Osteocyte (in vitro differentiated cells): Measurements from ENCODE around the gene AOC2. TPM values are rescaled to one million over a fixed set of nuclear protein-coding genes. Genes with fewer than 3 reads are reported as not detected.
"Not testable (repeated sequence)": the region's sequence is repeated elsewhere in the genome, so short reads cannot be mapped to it uniquely, and the experiment has no call there.

Experiments
- DNase-seq: peaks from one replicate; pipeline ENCODE4 v3.0.0; 2021; ENCODE audit warnings: mixed read lengths; ENCODE audit not compliant: unreplicated experiment; ENCODE audit errors: extremely low spot score
- H3K27ac Mint-ChIP-seq: one replicate; pipeline ENCODE4 v1.8.0; 2021; ENCODE audit warnings: mild to moderate bottlenecking, mixed read lengths; ENCODE audit not compliant: unreplicated experiment
- H3K27me3 Mint-ChIP-seq: one replicate; pipeline ENCODE4 v1.8.0; 2021; ENCODE audit warnings: mixed read lengths; ENCODE audit not compliant: unreplicated experiment
- H3K36me3 Mint-ChIP-seq: one replicate; pipeline ENCODE4 v1.8.0; 2021; ENCODE audit warnings: mixed read lengths; ENCODE audit not compliant: unreplicated experiment
- H3K4me1 Mint-ChIP-seq: one replicate; pipeline ENCODE4 v1.8.0; 2021; ENCODE audit warnings: mixed read lengths; ENCODE audit not compliant: unreplicated experiment
- H3K4me3 Mint-ChIP-seq: one replicate; pipeline ENCODE4 v1.8.0; 2021; ENCODE audit warnings: mild to moderate bottlenecking, moderate library complexity, mixed read lengths; ENCODE audit not compliant: unreplicated experiment
- H3K9me3 Mint-ChIP-seq: one replicate; pipeline ENCODE4 v1.8.0; 2021; ENCODE audit warnings: mixed read lengths; ENCODE audit not compliant: unreplicated experiment
- total RNA-seq: library from RNA; stranded (reverse); gene quantifications from 2 replicates; pipeline ENCODE4 v1.2.1, GENCODE V29; 2021
- TF ChIP-seq, protein P1 (sequence below): fragments of 200-600 bp; sonication (generic); IDR thresholded peaks from 2 replicates; pipeline ENCODE4 v1.5.0; 2021; ENCODE audit warnings: antibody characterized with exemption, mild to moderate bottlenecking, moderate library complexity

Gene AOC2
- total RNA-seq, 1 donor from 2014 or later: 2.2 TPM

DNA sequence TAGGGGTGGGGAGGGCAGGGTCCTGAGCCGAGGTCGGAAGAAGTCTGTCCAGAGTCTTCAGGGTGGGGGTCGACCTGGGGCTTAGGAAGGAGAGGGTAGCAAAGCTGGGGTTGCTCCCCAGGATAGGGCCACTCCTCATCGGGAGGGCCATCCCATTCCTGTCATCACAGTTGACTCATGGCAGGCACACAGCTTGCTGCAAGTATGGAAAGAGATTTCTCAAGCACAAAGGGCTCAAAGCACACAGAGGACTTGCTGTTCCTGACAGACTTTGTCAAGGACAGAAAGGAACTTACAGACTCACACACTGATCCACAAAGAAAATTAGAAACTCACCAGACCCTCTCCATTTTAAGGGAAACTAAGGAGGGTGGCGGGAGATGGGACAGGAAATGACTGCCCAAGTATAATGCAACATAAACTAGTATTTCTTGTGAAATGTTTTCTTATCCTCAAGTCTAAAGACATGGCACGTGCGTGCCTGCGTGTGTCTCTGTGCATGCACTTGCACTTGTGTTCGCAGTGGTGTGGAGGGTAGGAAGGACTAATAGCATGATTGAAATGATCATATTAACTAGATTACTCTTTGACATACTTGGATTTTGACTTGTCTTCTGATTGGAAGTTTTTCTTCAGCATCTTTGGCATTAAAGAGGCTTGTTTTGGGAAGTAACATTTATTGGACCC, 2.4 kb downstream of the AOC2 start:
- no peaks in the 10 kb centered on the region for H3K9me3 Mint-ChIP-seq
- H3K36me3 Mint-ChIP-seq: peaks cover 25% of the 10 kb centered on the region
- no peaks in the 10 kb centered on the region for H3K27me3 Mint-ChIP-seq
- TF ChIP-seq, protein P1, sequence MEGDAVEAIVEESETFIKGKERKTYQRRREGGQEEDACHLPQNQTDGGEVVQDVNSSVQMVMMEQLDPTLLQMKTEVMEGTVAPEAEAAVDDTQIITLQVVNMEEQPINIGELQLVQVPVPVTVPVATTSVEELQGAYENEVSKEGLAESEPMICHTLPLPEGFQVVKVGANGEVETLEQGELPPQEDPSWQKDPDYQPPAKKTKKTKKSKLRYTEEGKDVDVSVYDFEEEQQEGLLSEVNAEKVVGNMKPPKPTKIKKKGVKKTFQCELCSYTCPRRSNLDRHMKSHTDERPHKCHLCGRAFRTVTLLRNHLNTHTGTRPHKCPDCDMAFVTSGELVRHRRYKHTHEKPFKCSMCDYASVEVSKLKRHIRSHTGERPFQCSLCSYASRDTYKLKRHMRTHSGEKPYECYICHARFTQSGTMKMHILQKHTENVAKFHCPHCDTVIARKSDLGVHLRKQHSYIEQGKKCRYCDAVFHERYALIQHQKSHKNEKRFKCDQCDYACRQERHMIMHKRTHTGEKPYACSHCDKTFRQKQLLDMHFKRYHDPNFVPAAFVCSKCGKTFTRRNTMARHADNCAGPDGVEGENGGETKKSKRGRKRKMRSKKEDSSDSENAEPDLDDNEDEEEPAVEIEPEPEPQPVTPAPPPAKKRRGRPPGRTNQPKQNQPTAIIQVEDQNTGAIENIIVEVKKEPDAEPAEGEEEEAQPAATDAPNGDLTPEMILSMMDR: no peak
- H3K27ac Mint-ChIP-seq: no peak overlapping the region
- H3K4me1 Mint-ChIP-seq: no peaks in the 10 kb centered on the region
- DNase-seq: no peak
- no peak overlapping the region for H3K4me3 Mint-ChIP-seq

DNA sequence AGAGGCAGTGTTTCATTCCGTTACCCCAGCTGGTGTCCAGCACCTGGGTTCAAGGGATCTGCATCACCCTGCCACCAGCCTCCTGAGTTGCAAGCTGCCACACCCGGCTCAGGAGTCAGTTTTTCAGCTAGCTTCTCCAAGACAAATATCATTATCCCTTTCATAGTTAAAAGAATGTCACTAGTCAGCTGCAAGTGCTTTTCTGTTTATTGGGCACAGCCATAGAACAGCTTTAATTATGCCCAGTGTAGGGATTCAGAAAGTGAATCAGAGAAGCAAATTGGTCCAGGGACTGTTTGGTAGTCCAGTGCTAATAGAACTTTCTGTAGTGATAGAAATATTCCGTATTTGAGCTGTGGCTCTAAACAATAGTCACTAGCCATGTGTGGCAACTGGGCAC, 3.7 kb downstream of the AOC2 start:
- no peak for DNase-seq
- Mint-ChIP-seq H3K27ac (no peak overlapping the region), H3K4me1 (no peaks in the 10 kb centered on the region), H3K4me3 (no peak overlapping the region), H3K36me3 (peaks cover 18% of the 10 kb centered on the region), H3K9me3 (no peaks in the 10 kb centered on the region), H3K27me3 (no peaks in the 10 kb centered on the region)
- TF ChIP-seq, protein P1: no peak

DNA sequence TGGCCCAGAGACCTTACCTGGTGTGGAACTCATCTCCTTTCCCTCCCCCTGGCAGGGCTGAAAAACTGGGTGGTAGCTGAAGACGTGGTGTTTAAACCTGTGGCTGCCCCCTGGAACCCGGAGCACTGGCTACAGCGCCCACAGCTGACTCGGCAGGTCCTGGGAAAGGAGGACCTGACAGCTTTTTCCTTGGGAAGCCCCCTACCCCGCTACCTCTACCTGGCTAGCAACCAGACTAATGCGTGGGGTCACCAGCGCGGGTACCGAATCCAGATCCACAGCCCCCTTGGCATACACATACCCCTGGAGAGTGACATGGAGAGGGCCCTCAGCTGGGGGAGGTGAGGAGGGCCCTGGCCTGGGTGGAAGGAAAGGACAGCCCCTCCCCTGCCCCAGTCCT, 4.7 kb downstream of the AOC2 start:
- Mint-ChIP-seq H3K27me3 (no peaks in the 10 kb centered on the region), H3K4me1 (no peaks in the 10 kb centered on the region), H3K9me3 (no peaks in the 10 kb centered on the region), H3K36me3 (peaks cover 11% of the 10 kb centered on the region), H3K27ac (no peak overlapping the region), H3K4me3 (no peak overlapping the region)
- DNase-seq: no peak
- TF ChIP-seq, protein P1: no peak

DNA sequence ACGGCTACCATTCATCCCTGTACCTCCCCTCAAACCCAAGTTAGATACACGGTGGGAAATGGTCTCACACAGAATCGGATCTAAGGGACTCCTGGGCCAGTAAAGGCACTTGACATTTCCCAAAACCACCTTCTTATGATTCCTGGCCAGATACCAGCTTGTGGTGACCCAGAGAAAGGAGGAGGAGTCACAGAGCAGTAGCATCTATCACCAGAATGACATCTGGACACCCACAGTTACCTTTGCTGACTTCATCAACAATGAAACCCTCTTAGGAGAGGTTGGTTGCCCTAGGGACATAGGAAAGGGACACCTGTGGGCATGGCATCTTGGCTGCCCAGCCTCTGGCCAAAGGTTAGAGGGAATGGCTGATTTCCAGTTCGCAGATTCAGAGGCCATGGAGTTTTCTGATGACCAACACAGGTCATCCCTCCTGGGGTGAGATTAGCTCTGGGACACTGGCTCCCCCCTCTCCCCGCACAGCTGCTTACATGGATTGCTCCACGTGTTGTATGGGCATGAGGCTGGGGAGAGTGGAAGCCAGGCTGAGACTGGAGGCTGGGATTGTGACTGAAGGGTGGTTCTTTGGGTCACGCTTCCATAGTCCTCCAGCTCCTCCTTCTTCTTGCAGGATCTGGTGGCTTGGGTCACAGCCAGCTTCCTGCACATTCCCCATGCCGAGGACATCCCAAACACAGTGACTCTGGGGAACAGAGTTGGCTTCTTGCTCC, 5.2 kb downstream of the AOC2 start:
- Mint-ChIP-seq H3K27ac (no peak overlapping the region), H3K4me1 (no peaks in the 10 kb centered on the region), H3K27me3 (no peaks in the 10 kb centered on the region), H3K9me3 (no peaks in the 10 kb centered on the region), H3K4me3 (no peak overlapping the region), H3K36me3 (peaks cover 9% of the 10 kb centered on the region)
- no peak for DNase-seq
- TF ChIP-seq, protein P1: no peak

DNA sequence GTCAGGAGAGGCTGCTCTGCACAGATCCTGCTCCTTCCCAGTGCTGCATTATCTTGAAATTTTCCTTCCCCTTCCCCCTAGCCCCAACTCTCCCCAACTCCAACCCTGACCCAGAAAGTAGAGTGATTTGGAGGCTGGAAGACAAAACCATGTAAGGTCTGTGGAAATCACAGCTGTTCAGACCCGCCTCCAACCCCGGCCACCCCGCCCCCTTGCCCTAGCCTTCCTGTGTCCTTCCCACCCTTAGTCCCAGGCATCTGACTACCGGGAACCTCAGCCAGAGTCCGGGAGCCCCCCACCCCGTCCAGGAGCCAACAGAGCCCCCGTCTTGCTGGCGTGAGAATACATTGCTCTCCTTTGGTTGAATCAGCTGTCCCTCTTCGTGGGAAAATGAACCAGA, 6.6 kb downstream of the AOC2 start, which contains the start of gene AOC3:
Gene AOC3 (plus strand): TSS at position 246 of the 400 bp plus-strand sequence. CDS start 145 bp downstream, at position 391.
- Mint-ChIP-seq H3K4me3 (no peak within 1 kb of the TSS), H3K36me3 (peaks cover under 1% of the 10 kb centered on the region), H3K4me1 (no peaks in the 10 kb centered on the region), H3K9me3 (no peaks in the 10 kb centered on the region), H3K27ac (no peak within 1 kb of the TSS), H3K27me3 (no peaks in the 10 kb centered on the region)
- TF ChIP-seq, protein P1: no peak
- DNase-seq: no peak

DNA sequence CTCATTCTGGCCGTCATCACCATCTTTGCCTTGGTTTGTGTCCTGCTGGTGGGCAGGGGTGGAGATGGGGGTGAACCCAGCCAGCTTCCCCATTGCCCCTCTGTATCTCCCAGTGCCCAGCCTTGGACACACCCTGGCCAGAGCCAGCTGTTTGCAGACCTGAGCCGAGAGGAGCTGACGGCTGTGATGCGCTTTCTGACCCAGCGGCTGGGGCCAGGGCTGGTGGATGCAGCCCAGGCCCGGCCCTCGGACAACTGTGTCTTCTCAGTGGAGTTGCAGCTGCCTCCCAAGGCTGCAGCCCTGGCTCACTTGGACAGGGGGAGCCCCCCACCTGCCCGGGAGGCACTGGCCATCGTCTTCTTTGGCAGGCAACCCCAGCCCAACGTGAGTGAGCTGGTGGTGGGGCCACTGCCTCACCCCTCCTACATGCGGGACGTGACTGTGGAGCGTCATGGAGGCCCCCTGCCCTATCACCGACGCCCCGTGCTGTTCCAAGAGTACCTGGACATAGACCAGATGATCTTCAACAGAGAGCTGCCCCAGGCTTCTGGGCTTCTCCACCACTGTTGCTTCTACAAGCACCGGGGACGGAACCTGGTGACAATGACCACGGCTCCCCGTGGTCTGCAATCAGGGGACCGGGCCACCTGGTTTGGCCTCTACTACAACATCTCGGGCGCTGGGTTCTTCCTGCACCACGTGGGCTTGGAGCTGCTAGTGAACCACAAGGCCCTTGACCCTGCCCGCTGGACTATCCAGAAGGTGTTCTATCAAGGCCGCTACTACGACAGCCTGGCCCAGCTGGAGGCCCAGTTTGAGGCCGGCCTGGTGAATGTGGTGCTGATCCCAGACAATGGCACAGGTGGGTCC, 7.2 kb downstream of the AOC2 start:
- H3K27me3 Mint-ChIP-seq, H3K4me3 Mint-ChIP-seq, DNase-seq, H3K9me3 Mint-ChIP-seq, H3K27ac Mint-ChIP-seq, H3K36me3 Mint-ChIP-seq, H3K4me1 Mint-ChIP-seq: not testable (repeated sequence)
